Caco-2 (cell line): ENCODE results near the gene RASGEF1C. TPM values are rescaled to one million over a fixed set of nuclear protein-coding genes. Genes with fewer than 3 reads are reported as not detected.
A peak's percentile ranks its signal among the peaks of the same experiment; 100 is the strongest.

Source experiments
- BruUV-seq: library from RNA; stranded (reverse); fragments of 400-500 nt; replicated peaks from 2 replicates; lab custom pipeline; 2021; lab: Mats Ljungman, UMichigan
- CTCF ChIA-PET: fragments of 300-600 bp; sonication (Branson Sonifier 250); formaldehyde crosslinking; loops from one replicate; lab custom pipeline; 2022; ENCODE audit warnings: antibody characterized with exemption; lab: Charles Lee
- POLR2A ChIA-PET: fragments of 300-600 bp; sonication (Branson Sonifier 250); formaldehyde crosslinking; loops from one replicate; lab custom pipeline; 2022; ENCODE audit warnings: antibody characterized with exemption; lab: Charles Lee
- DNase-seq, 2 experiments: peaks; one replicate each; pipeline versions ENCODE4 v3.0.0 to v3.0.0-alpha.2; 2020 to 2022
- H3K27me3 ChIP-seq: replicated peaks from 2 replicates; pipeline ENCODE4 v1.6.0; 2011; ENCODE audit warnings: low read length; ENCODE audit not compliant: control insufficient read depth, insufficient read depth
- H3K36me3 ChIP-seq: 2 replicates; pipeline ENCODE4 v1.5.1; 2011; ENCODE audit warnings: low read length; ENCODE audit not compliant: control insufficient read depth, insufficient read depth
- H3K4me1 ChIP-seq: fragments of 250-450 bp; sonication (Bioruptor Pico); 2 replicates; pipeline ENCODE4 v1.5.1; 2020; ENCODE audit warnings: mild to moderate bottlenecking
- H3K4me3 ChIP-seq: 2 replicates; pipeline ENCODE4 v1.5.1; 2011; ENCODE audit warnings: low read depth, mild to moderate bottlenecking, control low read depth, low read length
- H3K9me3 ChIP-seq: fragments of 250-450 bp; sonication (Bioruptor Pico); 2 replicates; pipeline ENCODE4 v1.5.1; 2020; ENCODE audit warnings: mild to moderate bottlenecking, moderate library complexity
- H3K27ac Mint-ChIP-seq: one replicate; pipeline ENCODE4 v1.8.0; 2022; ENCODE audit warnings: mixed read lengths; ENCODE audit not compliant: unreplicated experiment
- H3K27me3 Mint-ChIP-seq: one replicate; pipeline ENCODE4 v1.8.0; 2022; ENCODE audit warnings: mixed read lengths; ENCODE audit not compliant: insufficient read depth, unreplicated experiment
- H3K36me3 Mint-ChIP-seq: one replicate; pipeline ENCODE4 v1.8.0; 2022; ENCODE audit warnings: mild to moderate bottlenecking, mixed read lengths; ENCODE audit not compliant: insufficient read depth, unreplicated experiment
- H3K4me1 Mint-ChIP-seq: one replicate; pipeline ENCODE4 v1.8.0; 2022; ENCODE audit warnings: low read depth, mixed read lengths; ENCODE audit not compliant: unreplicated experiment
- H3K4me3 Mint-ChIP-seq: one replicate; pipeline ENCODE4 v1.8.0; 2022; ENCODE audit warnings: mild to moderate bottlenecking, moderate library complexity, mixed read lengths; ENCODE audit not compliant: unreplicated experiment
- H3K9me3 Mint-ChIP-seq: one replicate; pipeline ENCODE4 v1.8.0; 2022; ENCODE audit warnings: mixed read lengths; ENCODE audit not compliant: unreplicated experiment
- CTCF ChIP-seq, 2 experiments: fragments of 200-600 bp in 1 of 2; IDR thresholded peaks; 1 replicate in 1 of 2; 2 replicates in 1 of 2; pipeline versions ENCODE4 v1.5.1 to v1.8.0; 2011 to 2022; ENCODE audit warnings: antibody characterized with exemption in 1 of 2, control low read depth in 1 of 2, inconsistent platforms in 1 of 2, low read depth in 1 of 2, low read length in 1 of 2, mild to moderate bottlenecking in 1 of 2, moderate library complexity in 1 of 2; ENCODE audit not compliant: insufficient read depth in 1 of 2, severe bottlenecking in 1 of 2, unreplicated experiment in 1 of 2
- intact Hi-C: fragments of 100-400 bp; cut with micrococcal nuclease; formaldehyde crosslinking; loops from one replicate; pipeline ENCODE4 v1.10.0; 2022; ENCODE audit not compliant: unreplicated experiment
- total RNA-seq: library from RNA; stranded (reverse); gene quantifications from 2 replicates; pipeline ENCODE4 v1.2.3, GENCODE V29; 2022

RASGEF1C gene
- total RNA-seq, 1 experiment from 2014 or later: not detected

GRCh38 chr5:180138214-180138975 lies 70.6 kb downstream of the RASGEF1C start:
- H3K9me3 Mint-ChIP-seq: no peaks in the 10 kb centered on the region
- no peak for TF ChIP-seq CTCF (IDR thresholded peaks at IDR 0.05; ENCODE audit: insufficient read depth in 1 of 2, low read depth in 1 of 2, low read length in 1 of 2, severe bottlenecking in 1 of 2, unreplicated experiment in 1 of 2)
- no peak for DNase-seq
- no peak overlapping the region for H3K27ac Mint-ChIP-seq
- peaks cover 8% of the 10 kb centered on the region for H3K4me1 Mint-ChIP-seq
- Histone ChIP-seq H3K9me3 (no peaks in the 10 kb centered on the region), H3K27me3 (no peaks in the 10 kb centered on the region; the same call in none of the 2 replicates), H3K4me1 (no peaks in the 10 kb centered on the region), H3K4me3 (no peak overlapping the region), H3K36me3 (no peaks in the 10 kb centered on the region)
- ChIA-PET POLR2A (no interaction called here), CTCF (interaction anchor here (0.5 kb wide), 1 partner anchor 238 kb away, joined by 5 read pairs; no protein-coding TSS in a partner anchor)
- intact Hi-C loops: no loop called here
- H3K36me3 Mint-ChIP-seq: no peaks in the 10 kb centered on the region
- no peak overlapping the region for H3K4me3 Mint-ChIP-seq
- peaks cover 23% of the 10 kb centered on the region for H3K27me3 Mint-ChIP-seq
- BruUV-seq: no TSS peak

- intact Hi-C loops: no loop called here
- Histone ChIP-seq H3K9me3 (no peaks in the 10 kb centered on the region), H3K4me3 (no peak overlapping the region), H3K36me3 (no peaks in the 10 kb centered on the region), H3K27me3 (no peaks in the 10 kb centered on the region; the same call in none of the 2 replicates), H3K4me1 (no peaks in the 10 kb centered on the region)
- Mint-ChIP-seq H3K27ac (no peak overlapping the region), H3K27me3 (peaks cover 23% of the 10 kb centered on the region), H3K4me1 (peaks cover 8% of the 10 kb centered on the region), H3K4me3 (no peak overlapping the region), H3K9me3 (no peaks in the 10 kb centered on the region), H3K36me3 (no peaks in the 10 kb centered on the region)
- POLR2A ChIA-PET: no interaction called here
- BruUV-seq: no TSS peak
- no peak for DNase-seq
- no peak for TF ChIP-seq CTCF (IDR thresholded peaks at IDR 0.05; ENCODE audit: insufficient read depth in 1 of 2, low read depth in 1 of 2, low read length in 1 of 2, severe bottlenecking in 1 of 2, unreplicated experiment in 1 of 2)
- CTCF ChIA-PET: no interaction called here
Observed at GRCh38 chr5:180137401-180138213, 71.4 kb downstream of the RASGEF1C start.

GRCh38 chr5:180136630-180137381 lies 72.2 kb downstream of the RASGEF1C start:
- H3K27me3 Mint-ChIP-seq: peaks cover 23% of the 10 kb centered on the region
- no peaks in the 10 kb centered on the region; the same call in none of the 2 replicates for H3K27me3 ChIP-seq
- POLR2A ChIA-PET: no interaction called here

More at GRCh38 chr5:180136630-180137381, 72.2 kb downstream of the RASGEF1C start:
- Mint-ChIP-seq H3K9me3 (no peaks in the 10 kb centered on the region), H3K36me3 (no peaks in the 10 kb centered on the region), H3K27ac (no peak overlapping the region), H3K4me1 (peaks cover 8% of the 10 kb centered on the region), H3K4me3 (no peak overlapping the region)
- peak in 1 of 2 experiments; percentile 36 for DNase-seq
- Histone ChIP-seq H3K36me3 (no peaks in the 10 kb centered on the region), H3K4me1 (no peaks in the 10 kb centered on the region), H3K4me3 (no peak overlapping the region), H3K9me3 (no peaks in the 10 kb centered on the region)
- CTCF ChIA-PET: no interaction called here
- intact Hi-C loops: no loop called here
- BruUV-seq: no TSS peak
- TF ChIP-seq CTCF (IDR thresholded peaks at IDR 0.05; ENCODE audit: insufficient read depth in 1 of 2, low read depth in 1 of 2, low read length in 1 of 2, severe bottlenecking in 1 of 2, unreplicated experiment in 1 of 2): no peak
